NCI-H2196 (cell line): Measurements from ENCODE around the gene ALDH8A1.

Experiments
- DNase-seq: peaks from one replicate; lab custom pipeline; 2025; ENCODE audit not compliant: unreplicated experiment; lab: John Stamatoyannopoulos, UW

The ALDH8A1 gene

GRCh38 chr6:134951494-134952263 lies 1.8 kb upstream of the ALDH8A1 start:
- no peak for DNase-seq

- no peak for DNase-seq
Observed at GRCh38 chr6:134950482-134950881, 581 bp upstream of the ALDH8A1 start.

GRCh38 chr6:134948691-134949090 lies 1.2 kb downstream of the ALDH8A1 start:
- DNase-seq = no peak

- DNase-seq = no peak
Observed at GRCh38 chr6:134948142-134948541, 1.8 kb downstream of the ALDH8A1 start.

GRCh38 chr6:134945045-134945444 lies 4.9 kb downstream of the ALDH8A1 start:
- DNase-seq = no peak

GRCh38 chr6:134943522-134944111 lies 6.3 kb downstream of the ALDH8A1 start:
- no peak for DNase-seq

- DNase-seq = no peak
Observed at GRCh38 chr6:134938896-134939295, 11.0 kb downstream of the ALDH8A1 start.

- no peak for DNase-seq
Observed at GRCh38 chr6:134937426-134937825, 12.5 kb downstream of the ALDH8A1 start.

GRCh38 chr6:134936931-134937330 lies 13.0 kb downstream of the ALDH8A1 start:
- no peak for DNase-seq

GRCh38 chr6:134936476-134936875 lies 13.4 kb downstream of the ALDH8A1 start:
- no peak for DNase-seq

GRCh38 chr6:134934793-134935485 lies 15.0 kb downstream of the ALDH8A1 start:
- DNase-seq = no peak

- no peak for DNase-seq
Observed at GRCh38 chr6:134932535-134933470, 17.1 kb downstream of the ALDH8A1 start.

- DNase-seq = no peak
Observed at GRCh38 chr6:134932098-134932497, 17.8 kb downstream of the ALDH8A1 start.

- DNase-seq = no peak
Observed at GRCh38 chr6:134930463-134930862, 19.4 kb downstream of the ALDH8A1 start.

GRCh38 chr6:134928151-134928900 lies 21.6 kb downstream of the ALDH8A1 start:
- DNase-seq = no peak

GRCh38 chr6:134925800-134926199 lies 24.1 kb downstream of the ALDH8A1 start:
- no peak for DNase-seq

- DNase-seq = no peak
Observed at GRCh38 chr6:134921721-134922261, 28.1 kb downstream of the ALDH8A1 start.

- no peak for DNase-seq
Observed at GRCh38 chr6:134921276-134921675, 28.6 kb downstream of the ALDH8A1 start.

- no peak for DNase-seq
Observed at GRCh38 chr6:134920422-134920821, 29.5 kb downstream of the ALDH8A1 start.

- DNase-seq = no peak
Observed at GRCh38 chr6:134918418-134918961, 31.4 kb downstream of the ALDH8A1 start.
